ENCODE results near the gene IL33. TPM values are rescaled to one million over a fixed set of nuclear protein-coding genes. Genes with fewer than 3 reads are reported as not detected.

IL33 gene
- total RNA-seq, 2 experiments from 2014 or later: not detected

DNA sequence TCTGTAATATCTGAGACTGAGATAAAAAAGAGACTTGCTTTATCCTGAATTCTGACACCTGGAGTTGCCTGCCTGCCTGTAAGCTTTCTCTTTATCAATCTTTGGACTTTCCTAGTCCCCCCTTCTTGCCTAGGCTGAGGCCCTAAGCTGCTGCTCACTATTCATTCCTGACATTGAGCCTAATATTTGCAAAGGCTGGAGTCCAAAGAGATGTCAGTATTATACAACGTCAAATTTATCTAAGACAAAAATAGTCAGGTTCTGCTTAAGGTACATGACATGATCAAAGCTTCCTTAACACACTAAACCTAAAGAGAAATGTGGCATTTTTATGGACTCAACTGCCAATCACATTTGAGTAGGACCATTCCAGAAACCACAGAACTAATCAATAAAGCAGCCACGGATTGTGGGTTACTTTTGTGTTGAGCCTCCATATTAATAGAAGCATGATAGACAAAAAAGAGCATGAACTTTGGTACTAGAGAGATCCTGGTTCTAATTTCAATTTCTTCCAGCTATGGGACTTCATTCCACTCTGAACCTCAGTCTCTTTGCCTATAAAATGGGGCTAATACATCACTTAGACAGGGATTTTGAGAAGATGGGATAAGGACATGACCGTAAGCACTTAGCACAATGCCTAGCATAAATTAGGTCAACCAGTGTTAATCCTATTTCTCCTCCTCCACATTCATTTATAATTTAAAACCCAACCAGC lies 56.1 kb downstream of the IL33 start:
- CTCF ChIA-PET: interaction anchor here (1.1 kb wide), 1 partner anchor 217 kb away, joined by 3 read pairs; no protein-coding TSS in a partner anchor
- H3K27me3 Mint-ChIP-seq: peaks cover 9% of the 10 kb centered on the region
- ATAC-seq (no peak), DNase-seq (no peak)
- no peaks in the 10 kb centered on the region for H3K36me3 Mint-ChIP-seq (ENCODE audit: low read depth)
- intact Hi-C loops (cut with micrococcal nuclease): no loop called here
- H3K27ac Mint-ChIP-seq: no peak overlapping the region
- TF ChIP-seq, protein P1, sequence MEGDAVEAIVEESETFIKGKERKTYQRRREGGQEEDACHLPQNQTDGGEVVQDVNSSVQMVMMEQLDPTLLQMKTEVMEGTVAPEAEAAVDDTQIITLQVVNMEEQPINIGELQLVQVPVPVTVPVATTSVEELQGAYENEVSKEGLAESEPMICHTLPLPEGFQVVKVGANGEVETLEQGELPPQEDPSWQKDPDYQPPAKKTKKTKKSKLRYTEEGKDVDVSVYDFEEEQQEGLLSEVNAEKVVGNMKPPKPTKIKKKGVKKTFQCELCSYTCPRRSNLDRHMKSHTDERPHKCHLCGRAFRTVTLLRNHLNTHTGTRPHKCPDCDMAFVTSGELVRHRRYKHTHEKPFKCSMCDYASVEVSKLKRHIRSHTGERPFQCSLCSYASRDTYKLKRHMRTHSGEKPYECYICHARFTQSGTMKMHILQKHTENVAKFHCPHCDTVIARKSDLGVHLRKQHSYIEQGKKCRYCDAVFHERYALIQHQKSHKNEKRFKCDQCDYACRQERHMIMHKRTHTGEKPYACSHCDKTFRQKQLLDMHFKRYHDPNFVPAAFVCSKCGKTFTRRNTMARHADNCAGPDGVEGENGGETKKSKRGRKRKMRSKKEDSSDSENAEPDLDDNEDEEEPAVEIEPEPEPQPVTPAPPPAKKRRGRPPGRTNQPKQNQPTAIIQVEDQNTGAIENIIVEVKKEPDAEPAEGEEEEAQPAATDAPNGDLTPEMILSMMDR (IDR thresholded peaks at IDR 0.05): no peak
- POLR2A ChIA-PET: no interaction called here
- no peaks in the 10 kb centered on the region for H3K9me3 Mint-ChIP-seq
- H3K4me1 Mint-ChIP-seq (ENCODE audit: low read depth): no peaks in the 10 kb centered on the region
- no peak overlapping the region for H3K4me3 Mint-ChIP-seq

GRCh38 chr9:6272229-6272598 lies 56.6 kb downstream of the IL33 start:
- no peak for ATAC-seq
- H3K36me3 Mint-ChIP-seq (ENCODE audit: low read depth): no peaks in the 10 kb centered on the region
- no peaks in the 10 kb centered on the region for H3K9me3 Mint-ChIP-seq
- H3K27ac Mint-ChIP-seq: no peak overlapping the region
- CTCF ChIA-PET: interaction anchor here (1.1 kb wide), 1 partner anchor 218 kb away, joined by 3 read pairs; no protein-coding TSS in a partner anchor
- POLR2A ChIA-PET: no interaction called here
- intact Hi-C loops (cut with micrococcal nuclease): no loop called here
- no peak for DNase-seq
- no peaks in the 10 kb centered on the region for H3K4me1 Mint-ChIP-seq (ENCODE audit: low read depth)
- no peak overlapping the region for H3K4me3 Mint-ChIP-seq
- peaks cover 9% of the 10 kb centered on the region for H3K27me3 Mint-ChIP-seq
- TF ChIP-seq, protein P1 (IDR thresholded peaks at IDR 0.05): no peak

- ATAC-seq: no peak
- CTCF ChIA-PET: interaction anchor here (0.6 to 1.0 kb wide), 2 partner anchors 70 to 290 kb away, joined by 3 read pairs; no protein-coding TSS in a partner anchor
- H3K4me3 Mint-ChIP-seq: no peak overlapping the region
- H3K9me3 Mint-ChIP-seq: no peaks in the 10 kb centered on the region
- TF ChIP-seq, protein P1 (IDR thresholded peaks at IDR 0.05): no peak
- POLR2A ChIA-PET: no interaction called here
- H3K27ac Mint-ChIP-seq: no peak overlapping the region
- intact Hi-C loops (cut with micrococcal nuclease): no loop called here
- no peaks in the 10 kb centered on the region for H3K36me3 Mint-ChIP-seq (ENCODE audit: low read depth)
- DNase-seq: no peak
- H3K27me3 Mint-ChIP-seq: peaks cover 2% of the 10 kb centered on the region
- H3K4me1 Mint-ChIP-seq (ENCODE audit: low read depth): no peaks in the 10 kb centered on the region
These were observed 61.8 kb downstream of the IL33 start for GRCh38 chr9:6277417-6277816.

- Mint-ChIP-seq H3K27me3 (peaks cover 7% of the 10 kb centered on the region), H3K4me3 (no peak overlapping the region), H3K4me1 (ENCODE audit: low read depth) (no peaks in the 10 kb centered on the region), H3K27ac (no peak overlapping the region), H3K36me3 (ENCODE audit: low read depth) (no peaks in the 10 kb centered on the region), H3K9me3 (no peaks in the 10 kb centered on the region)
- intact Hi-C loops (cut with micrococcal nuclease): no loop called here
- ChIA-PET POLR2A (no interaction called here), CTCF (no interaction called here)
- TF ChIP-seq, protein P1 (IDR thresholded peaks at IDR 0.05): no peak
- DNase-seq: no peak
- no peak for ATAC-seq
These were observed 86.3 kb downstream of the IL33 start for GRCh38 chr9:6301858-6302257.

DNA sequence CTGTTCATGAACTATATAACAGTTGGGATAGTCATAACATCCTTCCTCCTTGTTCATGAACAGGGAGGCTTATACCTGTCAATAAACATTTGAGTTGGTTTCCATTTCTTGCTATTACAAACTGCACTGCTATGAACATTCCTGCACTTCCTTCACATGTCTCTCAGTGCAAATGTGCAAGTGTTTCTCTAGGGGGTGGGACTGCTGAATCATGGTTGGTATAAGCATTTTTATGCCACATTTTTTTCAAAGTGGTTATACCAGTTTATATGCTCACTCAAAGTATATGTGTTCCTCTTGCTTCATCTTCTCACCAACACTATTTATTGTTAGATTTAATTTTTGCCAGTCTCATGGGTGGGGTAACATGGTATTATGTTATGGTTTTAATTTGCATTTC lies 86.8 kb downstream of the IL33 start:
- ChIA-PET POLR2A (no interaction called here), CTCF (no interaction called here)
- intact Hi-C loops (cut with micrococcal nuclease): no loop called here
- peaks cover 7% of the 10 kb centered on the region for H3K27me3 Mint-ChIP-seq
- TF ChIP-seq, protein P1 (IDR thresholded peaks at IDR 0.05): no peak
- H3K4me1 Mint-ChIP-seq (ENCODE audit: low read depth): no peaks in the 10 kb centered on the region
- H3K9me3 Mint-ChIP-seq: no peaks in the 10 kb centered on the region
- H3K36me3 Mint-ChIP-seq (ENCODE audit: low read depth): no peaks in the 10 kb centered on the region
- H3K4me3 Mint-ChIP-seq: no peak overlapping the region
- ATAC-seq (no peak), DNase-seq (no peak)
- H3K27ac Mint-ChIP-seq: no peak overlapping the region
